Activated CD8-positive, alpha-beta T cell treated with anti-CD3 and anti-CD28 coated beads, Interleukin-2, amount 10 ng/mL, durations not matched to agents 7 days and 5 days (primary cell): Measurements from ENCODE around the gene LYPD6. TPM values are rescaled to one million over a fixed set of nuclear protein-coding genes. Genes with fewer than 3 reads are reported as not detected.

ENCODE experiments used
- ATAC-seq: fragments of 150-1000 bp; cut with Tn5 transposase; one replicate; pipeline ENCODE4 v1.10.0; 2021; ENCODE audit warnings: moderate library complexity
- CTCF ChIA-PET: fragments of 350-600 bp; sonication (Branson Sonifier 250); formaldehyde crosslinking; loops from one replicate; lab custom pipeline; 2021; ENCODE audit warnings: antibody characterized with exemption; lab: Charles Lee
- POLR2A ChIA-PET: fragments of 350-600 bp; sonication (Branson Sonifier 250); formaldehyde crosslinking; loops from one replicate; lab custom pipeline; 2021; ENCODE audit warnings: antibody characterized with exemption; lab: Charles Lee
- DNase-seq: peaks from one replicate; pipeline ENCODE4 v3.0.0-alpha.2; 2020
- H3K27ac Mint-ChIP-seq: one replicate; pipeline ENCODE4 v1.8.0; 2021; ENCODE audit warnings: mild to moderate bottlenecking, mixed read lengths
- H3K27me3 Mint-ChIP-seq: one replicate; pipeline ENCODE4 v1.8.0; 2021; ENCODE audit warnings: low read depth, mixed read lengths
- H3K36me3 Mint-ChIP-seq: one replicate; pipeline ENCODE4 v1.8.0; 2021; ENCODE audit warnings: low read depth, mixed read lengths
- H3K4me1 Mint-ChIP-seq: one replicate; pipeline ENCODE4 v1.8.0; 2021; ENCODE audit warnings: low read depth, mixed read lengths
- H3K4me3 Mint-ChIP-seq: one replicate; pipeline ENCODE4 v1.8.0; 2021; ENCODE audit warnings: mild to moderate bottlenecking, mixed read lengths
- H3K9me3 Mint-ChIP-seq: one replicate; pipeline ENCODE4 v1.8.0; 2022; ENCODE audit warnings: mixed read lengths; ENCODE audit not compliant: insufficient read depth
- total RNA-seq, 2 experiments: library from RNA; stranded (reverse); gene quantifications; one replicate each; pipeline ENCODE4 v1.2.3, GENCODE V29; 2021

Gene LYPD6
- total RNA-seq, 2 experiments from 2014 or later = not detected

DNA sequence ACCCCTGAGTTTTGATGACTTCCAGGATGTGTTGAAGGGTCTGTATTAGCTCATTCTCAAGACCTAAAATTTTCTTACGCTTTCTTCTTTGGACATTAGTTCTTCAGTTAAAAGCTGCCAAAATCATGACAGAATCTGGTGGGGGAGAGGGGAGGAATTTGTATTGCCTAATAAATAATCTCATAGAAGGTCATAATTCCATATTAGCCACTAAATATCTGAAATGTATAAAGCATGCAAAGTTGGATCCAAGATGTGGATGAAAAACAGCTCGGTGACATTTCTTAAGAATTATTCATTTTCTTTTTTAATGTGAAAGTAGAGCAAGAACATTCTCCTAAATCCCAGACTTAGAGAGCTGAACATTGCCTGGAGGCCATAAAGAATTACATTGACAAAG lies 137.0 kb downstream of the LYPD6 start:
- H3K4me1 Mint-ChIP-seq = no peaks in the 10 kb centered on the region
- ChIA-PET POLR2A (no interaction called here), CTCF (interaction anchor here (0.7 kb wide), 1 partner anchor 106 kb away, joined by 3 read pairs; no protein-coding TSS in a partner anchor)
- H3K27ac Mint-ChIP-seq = no peak overlapping the region
- no peaks in the 10 kb centered on the region for H3K27me3 Mint-ChIP-seq
- H3K36me3 Mint-ChIP-seq = no peaks in the 10 kb centered on the region
- ATAC-seq (no peak), DNase-seq (no peak)
- no peak overlapping the region for H3K4me3 Mint-ChIP-seq
- H3K9me3 Mint-ChIP-seq = no peaks in the 10 kb centered on the region

DNA sequence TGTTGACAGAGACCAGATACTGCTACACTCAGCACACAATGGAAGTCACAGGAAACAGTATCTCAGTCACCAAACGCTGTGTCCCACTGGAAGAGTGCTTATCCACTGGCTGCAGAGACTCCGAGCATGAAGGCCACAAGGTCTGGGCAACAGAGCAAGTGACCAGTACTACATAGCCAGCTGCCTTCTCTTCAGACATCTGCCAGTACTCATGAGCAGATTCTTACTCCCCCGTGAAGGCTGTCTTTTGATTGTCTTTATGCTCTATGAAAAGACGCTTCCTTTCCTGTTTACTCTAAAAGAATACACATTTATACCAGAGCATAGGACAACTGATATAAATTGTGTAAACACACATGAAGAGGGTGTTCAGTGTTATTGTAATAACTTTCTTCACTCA lies 138.2 kb downstream of the LYPD6 start:
- no peaks in the 10 kb centered on the region for H3K36me3 Mint-ChIP-seq
- CTCF ChIA-PET = no interaction called here

DNA sequence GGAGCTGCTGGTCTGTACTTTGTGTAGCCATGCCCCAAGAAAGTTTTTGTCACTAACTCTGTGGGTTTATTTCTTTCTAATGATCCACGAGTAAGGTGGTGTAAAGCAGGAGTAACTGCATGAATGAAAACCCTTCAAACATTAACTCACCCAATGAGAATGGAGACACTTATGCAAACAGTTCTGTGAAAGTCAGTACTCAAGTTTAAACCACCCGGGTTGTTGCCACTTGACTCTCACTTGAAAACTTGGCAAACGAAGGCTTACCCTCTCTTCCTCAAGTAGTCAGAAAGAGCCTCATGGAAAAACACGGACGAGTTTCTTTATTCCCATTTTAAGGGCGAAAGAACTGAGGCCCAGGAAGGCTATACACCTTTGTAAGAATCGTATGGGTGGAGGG lies 139.7 kb downstream of the LYPD6 start:
- Mint-ChIP-seq H3K36me3 (no peaks in the 10 kb centered on the region), H3K4me3 (no peak overlapping the region), H3K27me3 (no peaks in the 10 kb centered on the region), H3K9me3 (no peaks in the 10 kb centered on the region), H3K4me1 (no peaks in the 10 kb centered on the region), H3K27ac (no peak overlapping the region)
- CTCF ChIA-PET = no interaction called here
- no peak for ATAC-seq
- DNase-seq = no peak
- POLR2A ChIA-PET = no interaction called here

More for the DNA sequence above, 138.2 kb downstream of the LYPD6 start:
- POLR2A ChIA-PET = no interaction called here
- Mint-ChIP-seq H3K9me3 (no peaks in the 10 kb centered on the region), H3K27me3 (no peaks in the 10 kb centered on the region), H3K27ac (no peak overlapping the region), H3K4me3 (no peak overlapping the region), H3K4me1 (no peaks in the 10 kb centered on the region)
- ATAC-seq = no peak
- DNase-seq = no peak

DNA sequence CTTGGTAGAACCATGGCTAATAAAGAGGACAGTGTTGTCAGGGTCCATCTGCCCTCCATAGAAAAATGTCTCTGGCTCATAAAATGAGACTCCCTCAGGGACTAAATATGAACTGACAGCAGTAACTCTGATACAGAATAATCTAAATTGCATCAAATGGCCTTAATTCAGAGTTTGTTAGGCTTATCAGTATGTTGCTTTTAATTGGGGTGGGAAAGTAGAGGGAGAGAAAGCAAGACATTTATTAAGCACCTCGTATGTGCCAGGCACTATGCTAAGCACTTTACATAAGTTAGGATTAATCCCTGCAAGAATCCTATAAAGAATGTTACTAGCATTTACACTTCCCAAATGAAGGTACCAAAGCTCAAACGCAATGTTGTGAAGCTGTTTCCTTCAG lies 142.0 kb downstream of the LYPD6 start:
- Mint-ChIP-seq H3K9me3 (no peaks in the 10 kb centered on the region), H3K36me3 (no peaks in the 10 kb centered on the region)
- POLR2A ChIA-PET = no interaction called here

DNA sequence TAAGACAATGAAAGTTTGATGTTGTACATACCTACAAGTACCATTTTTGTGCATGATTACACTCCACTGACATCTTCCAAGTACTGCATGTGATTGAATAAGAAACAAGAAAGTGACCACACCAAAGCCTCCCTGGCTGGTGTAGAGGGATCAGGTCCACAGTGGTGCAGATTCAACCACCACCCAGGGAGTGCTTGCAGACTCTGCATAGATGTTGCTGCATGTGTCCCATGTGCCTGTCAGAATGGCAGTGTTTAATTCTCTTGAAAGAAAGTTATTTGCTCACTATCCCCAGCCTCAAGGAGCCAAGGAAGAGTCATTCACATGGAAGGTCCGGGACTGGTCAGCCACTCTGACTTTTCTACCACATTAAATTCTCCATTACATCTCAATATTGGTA lies 142.7 kb downstream of the LYPD6 start:
- H3K4me1 Mint-ChIP-seq = no peaks in the 10 kb centered on the region
- H3K27ac Mint-ChIP-seq = no peak overlapping the region
- DNase-seq (no peak), ATAC-seq (no peak)
- no peaks in the 10 kb centered on the region for H3K36me3 Mint-ChIP-seq
- H3K27me3 Mint-ChIP-seq = no peaks in the 10 kb centered on the region
- no peaks in the 10 kb centered on the region for H3K9me3 Mint-ChIP-seq
- ChIA-PET CTCF (no interaction called here), POLR2A (no interaction called here)
- H3K4me3 Mint-ChIP-seq = no peak overlapping the region

More for the DNA sequence above, 142.0 kb downstream of the LYPD6 start:
- H3K4me3 Mint-ChIP-seq = no peak overlapping the region
- CTCF ChIA-PET = no interaction called here
- H3K27ac Mint-ChIP-seq = no peak overlapping the region
- DNase-seq (no peak), ATAC-seq (no peak)
- no peaks in the 10 kb centered on the region for H3K27me3 Mint-ChIP-seq
- H3K4me1 Mint-ChIP-seq = no peaks in the 10 kb centered on the region

DNA sequence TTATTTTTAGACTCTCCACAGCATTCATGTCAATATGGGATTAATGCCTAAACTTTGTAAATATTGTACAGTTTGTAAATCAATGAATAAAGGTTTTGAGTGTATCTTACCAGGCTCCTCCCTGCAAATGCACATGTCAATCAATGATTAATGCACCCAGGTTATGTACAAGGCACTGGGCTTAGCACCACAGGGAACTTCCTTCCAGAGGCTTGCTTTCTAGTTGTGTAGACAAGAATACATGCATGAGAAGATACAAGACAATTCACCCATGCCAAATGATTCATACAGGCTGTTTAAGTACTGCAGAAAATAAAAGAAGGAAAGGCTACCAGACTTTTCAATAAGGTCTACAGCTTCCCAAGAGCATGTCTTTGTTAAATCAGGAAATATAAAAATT lies 143.1 kb downstream of the LYPD6 start:
- H3K4me3 Mint-ChIP-seq = no peak overlapping the region
- ChIA-PET CTCF (no interaction called here), POLR2A (no interaction called here)
- H3K27ac Mint-ChIP-seq = no peak overlapping the region
- H3K9me3 Mint-ChIP-seq = no peaks in the 10 kb centered on the region
- DNase-seq (no peak), ATAC-seq (no peak)
- H3K4me1 Mint-ChIP-seq = no peaks in the 10 kb centered on the region
- no peaks in the 10 kb centered on the region for H3K27me3 Mint-ChIP-seq
- no peaks in the 10 kb centered on the region for H3K36me3 Mint-ChIP-seq

DNA sequence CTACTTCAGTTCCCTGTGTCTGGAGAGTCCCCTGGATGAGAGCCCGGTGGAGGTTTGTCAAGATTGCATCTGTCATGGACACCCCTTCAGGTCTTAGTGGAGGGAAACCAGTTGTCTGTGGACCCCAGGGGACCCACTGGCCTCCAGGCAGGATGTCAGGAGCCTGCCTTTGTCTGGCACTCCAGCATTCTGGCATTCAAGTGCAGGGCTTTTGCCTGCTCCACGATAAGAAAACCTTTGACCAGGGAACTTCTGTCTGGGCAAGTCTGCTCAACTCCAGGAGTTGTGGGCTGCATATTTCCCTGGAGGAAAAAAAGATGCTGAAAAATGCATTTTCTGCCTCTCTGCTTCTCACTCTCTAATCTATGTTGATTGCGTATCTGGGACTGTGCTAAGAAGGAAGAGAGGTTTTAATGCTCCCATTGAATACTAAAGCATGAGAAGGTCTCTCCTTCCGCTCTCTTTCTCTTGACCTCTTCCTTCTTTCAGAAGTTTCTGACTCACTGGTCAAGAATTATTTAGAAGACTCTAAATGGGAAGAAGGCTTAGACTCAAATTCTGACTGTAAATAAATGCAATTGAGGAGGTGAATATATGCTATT lies 152.7 kb downstream of the LYPD6 start:
- Mint-ChIP-seq H3K27me3 (peaks cover 2% of the 10 kb centered on the region), H3K4me1 (no peaks in the 10 kb centered on the region), H3K4me3 (no peak overlapping the region), H3K9me3 (no peaks in the 10 kb centered on the region), H3K36me3 (no peaks in the 10 kb centered on the region), H3K27ac (no peak overlapping the region)
- ChIA-PET POLR2A (no interaction called here), CTCF (no interaction called here)
- no peak for ATAC-seq
- no peak for DNase-seq

DNA sequence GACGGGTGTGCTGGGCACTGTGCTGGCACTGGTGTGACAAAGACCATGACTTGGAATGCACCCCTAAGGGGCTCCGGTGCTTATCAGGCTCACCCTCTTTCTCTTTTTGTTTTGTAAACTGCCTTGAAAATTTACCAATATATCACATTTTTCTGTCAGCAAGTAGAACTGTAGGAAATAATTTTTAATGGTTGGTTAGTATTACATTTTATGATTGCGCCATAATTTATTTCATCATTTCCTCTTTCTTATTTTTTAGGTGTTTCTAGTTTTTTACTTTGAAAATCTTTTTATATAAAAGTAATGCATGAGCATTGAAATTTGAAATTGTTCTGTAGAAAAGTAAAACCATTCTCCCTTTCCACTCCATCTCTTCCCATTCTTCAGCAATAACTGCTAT lies 156.3 kb downstream of the LYPD6 start:
- DNase-seq (no peak), ATAC-seq (no peak)
- POLR2A ChIA-PET = no interaction called here
- Mint-ChIP-seq H3K4me3 (no peak overlapping the region), H3K36me3 (no peaks in the 10 kb centered on the region), H3K27ac (no peak overlapping the region), H3K4me1 (no peaks in the 10 kb centered on the region), H3K9me3 (no peaks in the 10 kb centered on the region), H3K27me3 (no peaks in the 10 kb centered on the region)
- CTCF ChIA-PET = no interaction called here

DNA sequence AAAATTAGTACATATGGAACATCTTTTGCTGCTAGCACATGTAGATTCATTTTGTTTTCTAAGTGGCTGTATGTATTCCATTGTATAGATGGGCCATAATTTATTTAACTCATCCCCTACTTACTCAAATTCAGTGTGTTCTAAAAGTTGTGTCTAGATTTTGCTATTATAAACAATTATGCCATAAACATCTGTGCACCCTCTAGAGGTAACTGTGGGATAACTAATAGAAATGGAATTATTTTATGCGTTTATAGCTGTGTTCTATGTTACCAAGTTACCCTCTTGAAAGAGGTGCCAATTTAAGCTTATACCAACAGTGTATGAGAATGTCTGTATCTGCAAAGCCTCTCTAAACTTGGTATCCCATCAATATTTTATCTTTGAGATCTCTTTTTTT lies 156.8 kb downstream of the LYPD6 start:
- Mint-ChIP-seq H3K4me3 (no peak overlapping the region), H3K4me1 (no peaks in the 10 kb centered on the region), H3K9me3 (no peaks in the 10 kb centered on the region), H3K27me3 (no peaks in the 10 kb centered on the region), H3K36me3 (no peaks in the 10 kb centered on the region), H3K27ac (no peak overlapping the region)
- ATAC-seq (no peak), DNase-seq (no peak)
- POLR2A ChIA-PET = no interaction called here
- CTCF ChIA-PET = no interaction called here

DNA sequence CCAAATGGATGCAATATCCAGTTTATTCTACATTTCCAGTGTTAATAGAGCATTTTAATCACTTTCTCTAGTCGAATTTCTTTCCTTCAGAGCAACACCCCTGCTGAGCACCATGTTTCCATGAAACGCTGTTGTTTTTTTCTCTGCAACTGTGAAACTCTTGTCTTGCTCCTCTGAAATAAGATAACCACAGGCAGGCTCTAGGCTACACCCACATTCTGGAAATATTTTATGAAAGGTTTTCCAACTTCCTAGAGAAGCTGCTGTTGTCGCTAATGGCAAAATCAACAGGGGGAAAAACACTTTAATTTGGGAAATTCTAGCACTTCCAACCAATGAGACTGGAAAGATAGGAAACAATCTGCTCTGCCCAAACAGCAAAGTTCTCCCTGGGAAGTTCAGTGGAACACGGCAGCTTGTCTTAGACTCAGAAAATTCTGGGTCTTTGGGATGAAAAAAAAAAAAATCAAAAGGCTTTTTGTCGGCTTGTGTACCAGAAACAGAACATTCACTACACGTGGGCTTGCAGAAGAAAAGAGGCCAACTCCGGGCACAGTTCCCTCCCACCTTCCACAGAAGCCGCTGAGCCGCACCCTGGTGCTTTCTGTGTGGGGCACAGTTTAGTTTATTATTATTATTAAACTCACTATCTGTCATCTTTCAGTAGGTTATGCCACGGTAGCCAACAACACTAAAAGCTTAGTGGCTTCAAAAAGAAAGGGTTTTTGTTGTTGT lies 158.5 kb downstream of the LYPD6 start:
- Mint-ChIP-seq H3K36me3 (no peaks in the 10 kb centered on the region), H3K27ac (no peak overlapping the region), H3K4me1 (no peaks in the 10 kb centered on the region), H3K4me3 (no peak overlapping the region), H3K27me3 (peaks cover 3% of the 10 kb centered on the region), H3K9me3 (no peaks in the 10 kb centered on the region)
- no peak for ATAC-seq
- DNase-seq = no peak
- ChIA-PET CTCF (no interaction called here), POLR2A (no interaction called here)

DNA sequence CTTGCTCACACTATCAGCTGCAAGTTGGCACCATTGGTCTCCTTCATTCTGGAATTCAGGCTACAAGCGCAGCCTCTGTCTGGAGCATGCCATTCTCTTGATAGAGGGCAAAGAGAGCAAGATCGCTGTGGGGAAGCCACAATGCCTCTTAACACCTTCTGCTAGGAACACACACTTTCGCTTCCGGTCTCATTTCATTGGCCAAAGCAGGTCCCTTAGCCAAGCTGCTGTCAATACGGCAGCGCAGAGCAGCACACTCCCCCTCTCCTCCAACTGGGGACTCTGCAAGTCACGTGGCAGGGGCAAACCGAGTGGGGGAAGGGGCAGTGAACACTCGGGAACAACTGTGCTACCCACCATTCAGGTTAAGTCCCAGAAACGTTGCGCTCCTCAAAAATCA lies 159.1 kb downstream of the LYPD6 start:
- Mint-ChIP-seq H3K27ac (no peak overlapping the region), H3K36me3 (no peaks in the 10 kb centered on the region), H3K4me1 (no peaks in the 10 kb centered on the region), H3K27me3 (peaks cover 3% of the 10 kb centered on the region), H3K4me3 (no peak overlapping the region), H3K9me3 (no peaks in the 10 kb centered on the region)
- ATAC-seq (no peak), DNase-seq (no peak)
- CTCF ChIA-PET = no interaction called here
- POLR2A ChIA-PET = no interaction called here

DNA sequence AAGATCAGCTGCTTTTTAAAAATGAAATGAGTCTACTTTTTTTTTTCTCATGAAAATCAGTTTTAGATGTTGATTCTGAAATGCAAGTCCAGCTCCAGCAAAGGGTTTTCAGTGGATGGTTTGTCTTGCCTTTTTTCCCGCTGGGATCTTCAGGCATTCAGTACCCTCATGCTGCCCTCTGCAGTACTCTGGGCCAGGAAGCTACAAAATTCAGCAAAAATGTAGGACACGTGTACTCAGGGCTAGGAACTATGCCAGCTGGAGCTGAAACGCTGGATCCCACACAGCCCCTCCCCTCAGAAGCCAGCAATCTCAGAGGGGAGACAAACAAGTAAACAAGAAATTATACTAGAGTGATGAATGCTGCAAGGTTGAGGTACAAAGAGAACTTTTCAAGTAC lies 159.9 kb downstream of the LYPD6 start:
- Mint-ChIP-seq H3K4me1 (no peaks in the 10 kb centered on the region), H3K9me3 (no peaks in the 10 kb centered on the region), H3K27me3 (peaks cover 3% of the 10 kb centered on the region), H3K4me3 (no peak overlapping the region), H3K36me3 (no peaks in the 10 kb centered on the region), H3K27ac (no peak overlapping the region)
- POLR2A ChIA-PET = no interaction called here
- DNase-seq (no peak), ATAC-seq (no peak)
- CTCF ChIA-PET = no interaction called here
